B cell (primary cell): Measurements from ENCODE around the gene CCDC85B.

ENCODE experiments used
- EZH2 ChIP-seq: IDR thresholded peaks from 2 replicates; pipeline ENCODE4 v1.6.1; 2012; ENCODE audit warnings: borderline replicate concordance, low read depth, mild to moderate bottlenecking, moderate library complexity, low read length; ENCODE audit not compliant: insufficient read depth, poor library complexity, severe bottlenecking
- TF ChIP-seq, protein P1 (sequence below): fragments of 200-600 bp; IDR thresholded peaks from one replicate; pipeline ENCODE4 v1.8.0; 2022; ENCODE audit warnings: antibody characterized with exemption, mild to moderate bottlenecking

DNA sequence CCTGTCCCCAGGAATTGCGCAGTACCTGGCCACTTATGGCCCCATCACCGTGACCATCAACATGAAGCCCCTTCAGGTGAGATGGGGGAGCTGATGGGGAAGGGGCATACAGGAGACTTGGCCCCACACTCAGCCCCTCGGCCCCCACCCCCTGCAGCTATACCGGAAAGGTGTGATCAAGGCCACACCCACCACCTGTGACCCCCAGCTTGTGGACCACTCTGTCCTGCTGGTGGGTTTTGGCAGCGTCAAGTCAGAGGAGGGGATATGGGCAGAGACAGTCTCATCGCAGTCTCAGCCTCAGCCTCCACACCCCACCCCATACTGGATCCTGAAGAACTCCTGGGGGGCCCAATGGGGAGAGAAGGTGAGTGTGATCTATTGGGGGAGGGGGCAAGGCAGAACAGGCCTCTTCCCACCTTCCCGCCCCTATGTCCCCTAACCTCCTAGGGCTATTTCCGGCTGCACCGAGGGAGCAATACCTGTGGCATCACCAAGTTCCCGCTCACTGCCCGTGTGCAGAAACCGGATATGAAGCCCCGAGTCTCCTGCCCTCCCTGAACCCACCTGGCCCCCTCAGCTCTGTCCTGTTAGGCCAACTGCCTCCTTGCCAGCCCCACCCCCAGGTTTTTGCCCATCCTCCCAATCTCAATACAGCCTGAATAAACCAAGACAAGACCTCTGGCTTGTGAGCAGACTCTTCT lies 7.3 kb upstream of the CCDC85B start:
- TF ChIP-seq, protein P1, sequence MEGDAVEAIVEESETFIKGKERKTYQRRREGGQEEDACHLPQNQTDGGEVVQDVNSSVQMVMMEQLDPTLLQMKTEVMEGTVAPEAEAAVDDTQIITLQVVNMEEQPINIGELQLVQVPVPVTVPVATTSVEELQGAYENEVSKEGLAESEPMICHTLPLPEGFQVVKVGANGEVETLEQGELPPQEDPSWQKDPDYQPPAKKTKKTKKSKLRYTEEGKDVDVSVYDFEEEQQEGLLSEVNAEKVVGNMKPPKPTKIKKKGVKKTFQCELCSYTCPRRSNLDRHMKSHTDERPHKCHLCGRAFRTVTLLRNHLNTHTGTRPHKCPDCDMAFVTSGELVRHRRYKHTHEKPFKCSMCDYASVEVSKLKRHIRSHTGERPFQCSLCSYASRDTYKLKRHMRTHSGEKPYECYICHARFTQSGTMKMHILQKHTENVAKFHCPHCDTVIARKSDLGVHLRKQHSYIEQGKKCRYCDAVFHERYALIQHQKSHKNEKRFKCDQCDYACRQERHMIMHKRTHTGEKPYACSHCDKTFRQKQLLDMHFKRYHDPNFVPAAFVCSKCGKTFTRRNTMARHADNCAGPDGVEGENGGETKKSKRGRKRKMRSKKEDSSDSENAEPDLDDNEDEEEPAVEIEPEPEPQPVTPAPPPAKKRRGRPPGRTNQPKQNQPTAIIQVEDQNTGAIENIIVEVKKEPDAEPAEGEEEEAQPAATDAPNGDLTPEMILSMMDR = no peak
- no peak for TF ChIP-seq EZH2
